D721Med (cell line): ENCODE measurements around the gene ATOX1.
"Not testable (repeated sequence)": the region's sequence is repeated elsewhere in the genome, so short reads cannot be mapped to it uniquely, and the experiment has no call there.

Source experiments
- DNase-seq: peaks from one replicate; pipeline ENCODE4 v3.0.0; 2011; ENCODE audit warnings: low spot score; ENCODE audit not compliant: insufficient read length
- FAIRE-seq: peaks from 2 replicates; lab custom pipeline; 2011; peaks lifted over from hg19 to GRCh38; lab: Jason Lieb, UNC
- TF ChIP-seq, protein P1 (sequence below): IDR thresholded peaks from 2 replicates; pipeline ENCODE4 v1.5.1; 2012; ENCODE audit warnings: mild to moderate bottlenecking, control low read depth; ENCODE audit not compliant: insufficient read depth; ENCODE audit errors: missing control alignments

ATOX1 gene

GRCh38 chr5:151734064-151734408, 24.4 kb downstream of the ATOX1 start:
- FAIRE-seq (no peak), DNase-seq (no peak)
- TF ChIP-seq, protein P1, sequence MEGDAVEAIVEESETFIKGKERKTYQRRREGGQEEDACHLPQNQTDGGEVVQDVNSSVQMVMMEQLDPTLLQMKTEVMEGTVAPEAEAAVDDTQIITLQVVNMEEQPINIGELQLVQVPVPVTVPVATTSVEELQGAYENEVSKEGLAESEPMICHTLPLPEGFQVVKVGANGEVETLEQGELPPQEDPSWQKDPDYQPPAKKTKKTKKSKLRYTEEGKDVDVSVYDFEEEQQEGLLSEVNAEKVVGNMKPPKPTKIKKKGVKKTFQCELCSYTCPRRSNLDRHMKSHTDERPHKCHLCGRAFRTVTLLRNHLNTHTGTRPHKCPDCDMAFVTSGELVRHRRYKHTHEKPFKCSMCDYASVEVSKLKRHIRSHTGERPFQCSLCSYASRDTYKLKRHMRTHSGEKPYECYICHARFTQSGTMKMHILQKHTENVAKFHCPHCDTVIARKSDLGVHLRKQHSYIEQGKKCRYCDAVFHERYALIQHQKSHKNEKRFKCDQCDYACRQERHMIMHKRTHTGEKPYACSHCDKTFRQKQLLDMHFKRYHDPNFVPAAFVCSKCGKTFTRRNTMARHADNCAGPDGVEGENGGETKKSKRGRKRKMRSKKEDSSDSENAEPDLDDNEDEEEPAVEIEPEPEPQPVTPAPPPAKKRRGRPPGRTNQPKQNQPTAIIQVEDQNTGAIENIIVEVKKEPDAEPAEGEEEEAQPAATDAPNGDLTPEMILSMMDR = no peak

- FAIRE-seq (no peak), DNase-seq (no peak)
- TF ChIP-seq, protein P1 = no peak
These were observed 24.9 kb downstream of the ATOX1 start for GRCh38 chr5:151733358-151734063.

DNA sequence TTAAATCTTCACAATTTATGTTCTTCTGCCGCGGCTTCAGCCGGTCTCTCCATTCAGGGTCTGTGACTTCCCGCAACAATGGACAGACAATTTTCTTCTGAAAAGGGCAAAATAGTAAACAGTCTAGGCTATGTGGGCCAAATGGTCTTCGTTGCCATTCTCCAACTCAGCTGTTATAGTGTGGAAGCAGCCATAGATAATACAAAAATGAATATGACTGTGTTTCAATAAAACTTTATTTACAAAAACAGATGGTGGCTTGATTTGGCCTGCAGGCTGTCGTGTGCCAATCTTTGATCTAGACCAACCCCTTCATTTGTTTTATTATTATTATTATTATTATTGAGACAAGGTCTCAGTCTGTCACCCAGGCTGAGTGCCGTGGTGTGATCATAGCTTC, 28.1 kb downstream of the ATOX1 start:
- FAIRE-seq = no peak
- DNase-seq = no peak
- TF ChIP-seq, protein P1 = no peak

- not testable (repeated sequence) for FAIRE-seq, DNase-seq
These were observed 28.8 kb downstream of the ATOX1 start for GRCh38 chr5:151729597-151729996.

DNA sequence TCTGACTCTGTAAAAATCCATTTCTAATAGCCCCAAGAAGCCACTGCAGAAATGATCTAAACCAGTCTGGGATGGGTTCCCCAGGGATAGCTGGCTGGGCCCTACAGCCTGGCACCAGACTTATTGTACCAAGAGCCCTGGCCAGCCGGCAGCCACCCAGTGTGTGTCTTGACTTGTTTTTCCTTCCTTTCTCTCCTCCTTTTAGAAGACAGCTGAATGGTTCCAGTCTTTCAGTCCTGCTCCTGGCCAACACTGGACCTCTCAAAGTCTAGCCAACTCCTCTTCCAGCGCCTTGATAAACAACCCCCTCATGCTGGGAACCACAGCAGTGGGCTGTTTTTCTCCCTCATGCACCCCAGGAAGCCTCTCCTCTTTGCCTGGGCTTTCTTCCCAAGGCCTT, 34.1 kb downstream of the ATOX1 start:
- FAIRE-seq (no peak), DNase-seq (no peak)
- TF ChIP-seq, protein P1 = no peak

- TF ChIP-seq, protein P1 = no peak
- no peak for DNase-seq
- FAIRE-seq = no peak
These were observed 35.9 kb downstream of the ATOX1 start for GRCh38 chr5:151722546-151722945.

GRCh38 chr5:151721812-151722391, 36.5 kb downstream of the ATOX1 start:
- DNase-seq (no peak), FAIRE-seq (no peak)
- TF ChIP-seq, protein P1 = no peak
